ENCODE data around the gene CENPQ.
"Not testable (repeated sequence)": the region's sequence is repeated elsewhere in the genome, so short reads cannot be mapped to it uniquely, and the experiment has no call there.

Gene CENPQ

GRCh38 chr6:49464691-49465090, 1.5 kb downstream of the CENPQ start:
- Mint-ChIP-seq H3K36me3 (ENCODE audit: low read depth) (no peaks in the 10 kb centered on the region), H3K27me3 (ENCODE audit: low read depth) (no peaks in the 10 kb centered on the region), H3K9me3 (no peaks in the 10 kb centered on the region), H3K4me1 (peaks cover 28% of the 10 kb centered on the region), H3K4me3 (peak overlapping the region; percentile 70 to 98 (median 91)), H3K27ac (no peak overlapping the region)
- TF ChIP-seq, protein P1, sequence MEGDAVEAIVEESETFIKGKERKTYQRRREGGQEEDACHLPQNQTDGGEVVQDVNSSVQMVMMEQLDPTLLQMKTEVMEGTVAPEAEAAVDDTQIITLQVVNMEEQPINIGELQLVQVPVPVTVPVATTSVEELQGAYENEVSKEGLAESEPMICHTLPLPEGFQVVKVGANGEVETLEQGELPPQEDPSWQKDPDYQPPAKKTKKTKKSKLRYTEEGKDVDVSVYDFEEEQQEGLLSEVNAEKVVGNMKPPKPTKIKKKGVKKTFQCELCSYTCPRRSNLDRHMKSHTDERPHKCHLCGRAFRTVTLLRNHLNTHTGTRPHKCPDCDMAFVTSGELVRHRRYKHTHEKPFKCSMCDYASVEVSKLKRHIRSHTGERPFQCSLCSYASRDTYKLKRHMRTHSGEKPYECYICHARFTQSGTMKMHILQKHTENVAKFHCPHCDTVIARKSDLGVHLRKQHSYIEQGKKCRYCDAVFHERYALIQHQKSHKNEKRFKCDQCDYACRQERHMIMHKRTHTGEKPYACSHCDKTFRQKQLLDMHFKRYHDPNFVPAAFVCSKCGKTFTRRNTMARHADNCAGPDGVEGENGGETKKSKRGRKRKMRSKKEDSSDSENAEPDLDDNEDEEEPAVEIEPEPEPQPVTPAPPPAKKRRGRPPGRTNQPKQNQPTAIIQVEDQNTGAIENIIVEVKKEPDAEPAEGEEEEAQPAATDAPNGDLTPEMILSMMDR (IDR thresholded peaks at IDR 0.05; ENCODE audit: unreplicated experiment in 3 of 3), result no peak

- TF ChIP-seq, protein P1 (IDR thresholded peaks at IDR 0.05; ENCODE audit: unreplicated experiment in 3 of 3), result no peak
- Mint-ChIP-seq H3K9me3 (no peaks in the 10 kb centered on the region), H3K4me1 (peaks cover 10% of the 10 kb centered on the region), H3K4me3 (no peak overlapping the region), H3K27ac (no peak overlapping the region), H3K27me3 (ENCODE audit: low read depth) (no peaks in the 10 kb centered on the region), H3K36me3 (ENCODE audit: low read depth) (peaks cover 10% of the 10 kb centered on the region)
These were observed 4.9 kb downstream of the CENPQ start for GRCh38 chr6:49468042-49468441.

DNA sequence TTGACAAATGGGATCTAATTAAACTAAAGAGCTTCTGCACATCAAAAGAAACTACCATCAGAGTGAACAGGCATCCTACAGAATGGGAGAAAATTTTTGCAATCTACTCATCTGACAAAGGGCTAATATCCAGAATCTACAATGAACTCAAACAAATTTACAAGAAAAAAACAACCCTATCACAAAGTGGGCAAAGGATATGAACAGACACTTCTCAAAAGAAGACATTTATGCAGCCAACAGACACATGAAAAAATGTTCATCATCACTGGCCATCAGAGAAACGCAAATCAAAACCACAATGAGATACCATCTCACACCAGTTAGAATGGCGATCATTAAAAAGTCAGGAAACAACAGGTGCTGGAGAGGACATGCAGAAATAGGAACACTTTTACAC, 13.4 kb downstream of the CENPQ start:
- H3K36me3 Mint-ChIP-seq (ENCODE audit: low read depth), result peaks cover 63% of the 10 kb centered on the region
- H3K27ac Mint-ChIP-seq; H3K27me3 Mint-ChIP-seq (ENCODE audit: low read depth); H3K9me3 Mint-ChIP-seq; H3K4me1 Mint-ChIP-seq; H3K4me3 Mint-ChIP-seq: not testable (repeated sequence)

DNA sequence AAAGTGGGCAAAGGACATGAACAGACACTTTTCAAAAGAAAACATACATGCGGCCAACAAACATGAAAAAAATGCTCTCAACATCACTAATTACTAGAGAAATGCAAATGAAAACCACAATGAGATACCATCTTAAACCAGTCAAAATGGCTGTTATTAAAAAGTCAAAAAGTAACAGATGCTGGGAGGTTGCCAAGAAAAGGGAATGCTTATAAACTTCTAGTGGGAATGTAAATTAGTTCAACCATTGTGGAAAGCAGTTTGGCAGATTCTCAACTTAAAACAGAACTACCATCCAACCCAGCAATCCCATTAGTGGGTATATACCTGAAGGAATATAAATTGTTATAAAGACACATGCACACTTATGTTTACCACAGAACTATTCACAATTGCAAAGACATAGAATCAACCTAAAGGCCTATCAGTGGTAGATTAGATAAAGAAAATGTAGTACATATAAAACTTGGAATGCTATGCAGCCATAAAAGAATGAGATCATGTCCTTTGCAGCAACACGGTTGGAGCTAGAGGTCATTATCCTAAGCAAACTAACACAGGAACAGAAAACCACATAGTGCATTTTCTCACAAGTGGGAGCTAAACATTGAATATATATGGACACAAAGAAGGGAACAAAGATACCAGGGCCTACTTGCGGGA, 16.3 kb downstream of the CENPQ start:
- Mint-ChIP-seq H3K9me3 (peaks cover 2% of the 10 kb centered on the region), H3K27me3 (ENCODE audit: low read depth) (no peaks in the 10 kb centered on the region), H3K27ac (no peak overlapping the region), H3K36me3 (ENCODE audit: low read depth) (peaks cover 49% of the 10 kb centered on the region), H3K4me1 (no peaks in the 10 kb centered on the region), H3K4me3 (no peak overlapping the region)
- TF ChIP-seq, protein P1 (IDR thresholded peaks at IDR 0.05; ENCODE audit: unreplicated experiment in 3 of 3), result no peak

GRCh38 chr6:49481846-49482245, 18.7 kb downstream of the CENPQ start:
- peaks cover 36% of the 10 kb centered on the region for H3K36me3 Mint-ChIP-seq (ENCODE audit: low read depth)
- not testable (repeated sequence) for H3K9me3 Mint-ChIP-seq; H3K27me3 Mint-ChIP-seq (ENCODE audit: low read depth); H3K4me1 Mint-ChIP-seq; H3K27ac Mint-ChIP-seq; H3K4me3 Mint-ChIP-seq

- not testable (repeated sequence) for H3K27me3 Mint-ChIP-seq (ENCODE audit: low read depth); H3K27ac Mint-ChIP-seq; H3K4me1 Mint-ChIP-seq; H3K4me3 Mint-ChIP-seq; H3K9me3 Mint-ChIP-seq
- H3K36me3 Mint-ChIP-seq (ENCODE audit: low read depth), result peaks cover 32% of the 10 kb centered on the region
These were observed 20.2 kb downstream of the CENPQ start for GRCh38 chr6:49483380-49483779.

- Mint-ChIP-seq H3K27ac (no peak overlapping the region), H3K4me3 (no peak overlapping the region), H3K36me3 (ENCODE audit: low read depth) (peaks cover 18% of the 10 kb centered on the region), H3K4me1 (no peaks in the 10 kb centered on the region), H3K27me3 (ENCODE audit: low read depth) (no peaks in the 10 kb centered on the region), H3K9me3 (no peaks in the 10 kb centered on the region)
- TF ChIP-seq, protein P1 (IDR thresholded peaks at IDR 0.05; ENCODE audit: unreplicated experiment in 3 of 3), result no peak
These were observed 27.5 kb downstream of the CENPQ start for GRCh38 chr6:49490633-49491032.
